Erythroblast (primary cell): ENCODE data around the gene VIPR2.
"Not testable (repeated sequence)": the region's sequence is repeated elsewhere in the genome, so short reads cannot be mapped to it uniquely, and the experiment has no call there.

Experiments used
- GATA1 ChIP-seq: IDR thresholded peaks from 2 replicates; pipeline ENCODE4 v1.6.1; 2011; ENCODE audit warnings: low read depth, mild to moderate bottlenecking, control low read depth, low read length, moderate library complexity
- POLR2A ChIP-seq: IDR thresholded peaks from 2 replicates; pipeline ENCODE4 v1.6.1; 2011; ENCODE audit warnings: mild to moderate bottlenecking, low read length

GRCh38 chr7:159101661-159102091 lies 43.0 kb downstream of the VIPR2 start:
- not testable (repeated sequence) for TF ChIP-seq POLR2A, GATA1
